Breast epithelium (tissue), 3 donors: ENCODE data around the gene PAPOLB.

Experiments
- POLR2AphosphoS5 ChIP-seq, 3 donors: sonication (generic); formaldehyde crosslinking; IDR thresholded peaks; one replicate each; pipeline ENCODE4 v1.6.1; 2017; ENCODE audit warnings: antibody characterized with exemption in 3 of 3
- TF ChIP-seq, protein P1 (sequence below), 3 donors: fragments of 450-650 bp; IDR thresholded peaks; one replicate each; pipeline ENCODE4 v1.5.1; 2016 to 2017; ENCODE audit warnings: antibody characterized with exemption in 3 of 3, mild to moderate bottlenecking in 3 of 3, moderate library complexity in 3 of 3

DNA sequence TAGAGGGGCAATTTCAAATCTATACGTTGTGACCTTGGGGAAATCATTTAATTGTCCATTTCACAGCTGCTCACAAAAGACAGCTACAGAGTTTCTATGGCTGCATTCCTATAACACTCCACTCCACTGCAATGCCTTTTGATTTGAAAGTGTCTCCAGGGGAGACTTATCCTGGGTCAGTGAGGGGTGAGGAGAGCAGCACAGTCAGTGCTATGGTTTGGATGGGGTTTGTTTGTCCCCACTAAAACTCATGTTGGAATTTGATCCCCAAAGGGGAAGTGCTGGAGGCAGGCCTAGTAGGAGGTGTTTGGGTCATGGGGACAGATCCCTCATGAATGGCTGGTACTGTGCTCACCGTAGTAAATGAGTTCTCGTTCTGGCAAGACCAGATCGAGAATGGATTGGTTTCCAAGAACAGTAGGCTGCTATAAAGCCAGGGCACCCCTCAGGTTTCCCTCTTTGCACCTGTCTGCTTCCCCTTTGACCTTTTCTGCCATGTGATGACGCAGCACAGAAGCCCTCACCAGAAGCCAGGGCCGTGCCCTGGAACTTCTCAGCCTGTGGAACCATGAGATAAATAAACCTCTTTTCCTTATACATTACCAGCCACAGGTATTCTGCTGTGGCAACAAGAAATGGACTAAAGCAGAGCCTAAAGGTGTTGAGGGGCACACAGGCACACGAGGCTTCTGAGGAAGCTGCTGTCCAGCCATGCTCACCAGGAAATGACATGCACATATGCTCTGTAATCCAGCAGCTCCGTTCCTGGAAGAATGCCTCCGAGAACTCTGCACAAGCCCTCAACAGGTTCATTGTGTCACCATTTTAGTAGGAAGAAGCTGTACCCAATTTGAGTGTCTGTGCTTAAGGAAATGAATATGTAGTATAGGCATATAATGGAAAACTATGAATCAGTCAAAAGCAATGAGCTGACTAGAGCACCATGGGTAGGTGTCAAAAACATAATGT, 5.0 kb upstream of the PAPOLB start:
- TF ChIP-seq, protein P1, sequence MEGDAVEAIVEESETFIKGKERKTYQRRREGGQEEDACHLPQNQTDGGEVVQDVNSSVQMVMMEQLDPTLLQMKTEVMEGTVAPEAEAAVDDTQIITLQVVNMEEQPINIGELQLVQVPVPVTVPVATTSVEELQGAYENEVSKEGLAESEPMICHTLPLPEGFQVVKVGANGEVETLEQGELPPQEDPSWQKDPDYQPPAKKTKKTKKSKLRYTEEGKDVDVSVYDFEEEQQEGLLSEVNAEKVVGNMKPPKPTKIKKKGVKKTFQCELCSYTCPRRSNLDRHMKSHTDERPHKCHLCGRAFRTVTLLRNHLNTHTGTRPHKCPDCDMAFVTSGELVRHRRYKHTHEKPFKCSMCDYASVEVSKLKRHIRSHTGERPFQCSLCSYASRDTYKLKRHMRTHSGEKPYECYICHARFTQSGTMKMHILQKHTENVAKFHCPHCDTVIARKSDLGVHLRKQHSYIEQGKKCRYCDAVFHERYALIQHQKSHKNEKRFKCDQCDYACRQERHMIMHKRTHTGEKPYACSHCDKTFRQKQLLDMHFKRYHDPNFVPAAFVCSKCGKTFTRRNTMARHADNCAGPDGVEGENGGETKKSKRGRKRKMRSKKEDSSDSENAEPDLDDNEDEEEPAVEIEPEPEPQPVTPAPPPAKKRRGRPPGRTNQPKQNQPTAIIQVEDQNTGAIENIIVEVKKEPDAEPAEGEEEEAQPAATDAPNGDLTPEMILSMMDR (IDR thresholded peaks at IDR 0.05) = no peak
- TF ChIP-seq POLR2AphosphoS5 (IDR thresholded peaks at IDR 0.05) = no peak
